ENCODE data around the gene CCBE1.

The CCBE1 gene

GRCh38 chr18:59460072-59460420 is 237.2 kb downstream of the CCBE1 start:
- TF ChIP-seq JUND (IDR thresholded peaks at IDR 0.05; ENCODE audit: low read depth), result no peak
- in situ Hi-C loops (cut with HindIII; ENCODE audit: low pct_unique_long_range_greater_than_20kb, low sequenced_read_pairs), result no loop called here
- no peak for DNase-seq (ENCODE audit: low read depth in 1 of 2, low spot score in 1 of 2)

- in situ Hi-C loops (cut with HindIII; ENCODE audit: low pct_unique_long_range_greater_than_20kb, low sequenced_read_pairs), result no loop called here
- peak; percentile 18 to 35 for DNase-seq (ENCODE audit: low read depth in 1 of 2, low spot score in 1 of 2)
- no peak for TF ChIP-seq JUND (IDR thresholded peaks at IDR 0.05; ENCODE audit: low read depth)
These were observed 237.7 kb downstream of the CCBE1 start for GRCh38 chr18:59459369-59460071.

GRCh38 chr18:59458575-59458974 is 238.6 kb downstream of the CCBE1 start:
- in situ Hi-C loops (cut with HindIII; ENCODE audit: low pct_unique_long_range_greater_than_20kb, low sequenced_read_pairs), result no loop called here
- TF ChIP-seq JUND (IDR thresholded peaks at IDR 0.05; ENCODE audit: low read depth), result no peak
- DNase-seq (ENCODE audit: low read depth in 1 of 2, low spot score in 1 of 2), result no peak

GRCh38 chr18:59456657-59457056 is 240.6 kb downstream of the CCBE1 start:
- TF ChIP-seq JUND (IDR thresholded peaks at IDR 0.05; ENCODE audit: low read depth), result no peak
- in situ Hi-C loops (cut with HindIII; ENCODE audit: low pct_unique_long_range_greater_than_20kb, low sequenced_read_pairs), result no loop called here

GRCh38 chr18:59455728-59456276 is 241.4 kb downstream of the CCBE1 start:
- in situ Hi-C loops (cut with HindIII; ENCODE audit: low pct_unique_long_range_greater_than_20kb, low sequenced_read_pairs), result no loop called here
- no peak for DNase-seq (ENCODE audit: low read depth in 1 of 2, low spot score in 1 of 2)
- no peak for TF ChIP-seq JUND (IDR thresholded peaks at IDR 0.05; ENCODE audit: low read depth)

More at GRCh38 chr18:59456657-59457056, 240.6 kb downstream of the CCBE1 start:
- DNase-seq (ENCODE audit: low read depth in 1 of 2, low spot score in 1 of 2), result no peak

- TF ChIP-seq JUND (IDR thresholded peaks at IDR 0.05; ENCODE audit: low read depth), result no peak
- no peak for DNase-seq (ENCODE audit: low read depth in 1 of 2, low spot score in 1 of 2)
- in situ Hi-C loops (cut with HindIII; ENCODE audit: low pct_unique_long_range_greater_than_20kb, low sequenced_read_pairs), result no loop called here
These were observed 242.1 kb downstream of the CCBE1 start for GRCh38 chr18:59454909-59455727.

GRCh38 chr18:59453468-59453961 is 243.7 kb downstream of the CCBE1 start:
- in situ Hi-C loops (cut with HindIII; ENCODE audit: low pct_unique_long_range_greater_than_20kb, low sequenced_read_pairs), result no loop called here
- DNase-seq (ENCODE audit: low read depth in 1 of 2, low spot score in 1 of 2), result no peak
- no peak for TF ChIP-seq JUND (IDR thresholded peaks at IDR 0.05; ENCODE audit: low read depth)

GRCh38 chr18:59451963-59452362 is 245.3 kb downstream of the CCBE1 start:
- in situ Hi-C loops (cut with HindIII; ENCODE audit: low pct_unique_long_range_greater_than_20kb, low sequenced_read_pairs), result no loop called here
- TF ChIP-seq JUND (IDR thresholded peaks at IDR 0.05; ENCODE audit: low read depth), result no peak
- DNase-seq (ENCODE audit: low read depth in 1 of 2, low spot score in 1 of 2), result peak in 1 of 2 experiments; percentile 24

GRCh38 chr18:59451073-59451472 is 246.2 kb downstream of the CCBE1 start:
- TF ChIP-seq JUND (IDR thresholded peaks at IDR 0.05; ENCODE audit: low read depth), result no peak
- DNase-seq (ENCODE audit: low read depth in 1 of 2, low spot score in 1 of 2), result no peak
- in situ Hi-C loops (cut with HindIII; ENCODE audit: low pct_unique_long_range_greater_than_20kb, low sequenced_read_pairs), result no loop called here

GRCh38 chr18:59448546-59448945 is 248.7 kb downstream of the CCBE1 start:
- TF ChIP-seq JUND (IDR thresholded peaks at IDR 0.05; ENCODE audit: low read depth), result no peak
- DNase-seq (ENCODE audit: low read depth in 1 of 2, low spot score in 1 of 2), result no peak
- in situ Hi-C loops (cut with HindIII; ENCODE audit: low pct_unique_long_range_greater_than_20kb, low sequenced_read_pairs), result no loop called here

- in situ Hi-C loops (cut with HindIII; ENCODE audit: low pct_unique_long_range_greater_than_20kb, low sequenced_read_pairs), result no loop called here
- DNase-seq (ENCODE audit: low read depth in 1 of 2, low spot score in 1 of 2), result peak; percentile 30 to 64
- TF ChIP-seq JUND (IDR thresholded peaks at IDR 0.05; ENCODE audit: low read depth), result no peak
These were observed 251.2 kb downstream of the CCBE1 start for GRCh38 chr18:59446012-59446411.

- in situ Hi-C loops (cut with HindIII; ENCODE audit: low pct_unique_long_range_greater_than_20kb, low sequenced_read_pairs), result no loop called here
These were observed 259.2 kb downstream of the CCBE1 start for GRCh38 chr18:59437851-59438569.

More at GRCh38 chr18:59437851-59438569, 259.2 kb downstream of the CCBE1 start:
- no peak for DNase-seq (ENCODE audit: low read depth in 1 of 2, low spot score in 1 of 2)
- TF ChIP-seq JUND (IDR thresholded peaks at IDR 0.05; ENCODE audit: low read depth), result no peak

All from T47D (cell line).